ENCODE data around the gene PDLIM3. TPM values are rescaled to one million over a fixed set of nuclear protein-coding genes. Genes with fewer than 3 reads are reported as not detected.

The PDLIM3 gene
- total RNA-seq, 1 donor from 2014 or later = 1.6 TPM

- no peak for FAIRE-seq
- TF ChIP-seq, protein P1, sequence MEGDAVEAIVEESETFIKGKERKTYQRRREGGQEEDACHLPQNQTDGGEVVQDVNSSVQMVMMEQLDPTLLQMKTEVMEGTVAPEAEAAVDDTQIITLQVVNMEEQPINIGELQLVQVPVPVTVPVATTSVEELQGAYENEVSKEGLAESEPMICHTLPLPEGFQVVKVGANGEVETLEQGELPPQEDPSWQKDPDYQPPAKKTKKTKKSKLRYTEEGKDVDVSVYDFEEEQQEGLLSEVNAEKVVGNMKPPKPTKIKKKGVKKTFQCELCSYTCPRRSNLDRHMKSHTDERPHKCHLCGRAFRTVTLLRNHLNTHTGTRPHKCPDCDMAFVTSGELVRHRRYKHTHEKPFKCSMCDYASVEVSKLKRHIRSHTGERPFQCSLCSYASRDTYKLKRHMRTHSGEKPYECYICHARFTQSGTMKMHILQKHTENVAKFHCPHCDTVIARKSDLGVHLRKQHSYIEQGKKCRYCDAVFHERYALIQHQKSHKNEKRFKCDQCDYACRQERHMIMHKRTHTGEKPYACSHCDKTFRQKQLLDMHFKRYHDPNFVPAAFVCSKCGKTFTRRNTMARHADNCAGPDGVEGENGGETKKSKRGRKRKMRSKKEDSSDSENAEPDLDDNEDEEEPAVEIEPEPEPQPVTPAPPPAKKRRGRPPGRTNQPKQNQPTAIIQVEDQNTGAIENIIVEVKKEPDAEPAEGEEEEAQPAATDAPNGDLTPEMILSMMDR (IDR thresholded peaks at IDR 0.05; ENCODE audit: insufficient read depth, low read length, severe bottlenecking) = no peak
- Histone ChIP-seq H3K4me3 (ENCODE audit: low read depth, low read length) (no peak overlapping the region), H3K27me3 (ENCODE audit: control insufficient read depth, insufficient read depth, low read length) (no peaks in the 10 kb centered on the region), H3K36me3 (ENCODE audit: control insufficient read depth, insufficient read depth, low read length) (no peaks in the 10 kb centered on the region)
- peak; percentile 5 for DNase-seq (ENCODE audit: low read depth)
These were observed 32.4 kb upstream of the PDLIM3 start for GRCh38 chr4:185567381-185568376.

DNA sequence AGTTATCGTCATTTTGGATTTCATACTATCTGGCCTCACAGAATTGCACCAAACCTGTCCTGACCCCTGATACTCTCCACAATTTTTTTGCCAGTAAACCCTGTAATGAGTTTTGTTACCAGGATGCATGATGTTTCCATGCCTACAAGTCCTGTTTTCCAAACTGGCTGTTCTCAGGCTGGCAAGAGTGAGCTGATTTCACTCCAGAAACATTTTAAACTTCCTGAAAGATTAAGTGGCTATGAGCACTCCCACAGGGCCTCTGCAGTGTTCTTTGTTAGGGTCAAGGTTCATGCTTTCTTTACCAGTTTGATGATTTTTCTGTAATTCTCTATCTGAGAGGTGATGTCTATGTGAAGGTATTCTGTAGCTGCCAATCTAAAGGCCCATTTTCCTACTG, 31.7 kb upstream of the PDLIM3 start:
- peak; percentile 35 for DNase-seq (ENCODE audit: low read depth)
- Histone ChIP-seq H3K36me3 (ENCODE audit: control insufficient read depth, insufficient read depth, low read length) (no peaks in the 10 kb centered on the region), H3K27me3 (ENCODE audit: control insufficient read depth, insufficient read depth, low read length) (no peaks in the 10 kb centered on the region), H3K4me3 (ENCODE audit: low read depth, low read length) (no peak overlapping the region)
- TF ChIP-seq, protein P1 (IDR thresholded peaks at IDR 0.05; ENCODE audit: insufficient read depth, low read length, severe bottlenecking) = no peak
- no peak for FAIRE-seq

GRCh38 chr4:185566425-185566824, 31.1 kb upstream of the PDLIM3 start:
- H3K27me3 ChIP-seq (ENCODE audit: control insufficient read depth, insufficient read depth, low read length) = no peaks in the 10 kb centered on the region
- TF ChIP-seq, protein P1 (IDR thresholded peaks at IDR 0.05; ENCODE audit: insufficient read depth, low read length, severe bottlenecking) = no peak
- no peak overlapping the region for H3K4me3 ChIP-seq (ENCODE audit: low read depth, low read length)
- no peak for FAIRE-seq
- no peaks in the 10 kb centered on the region for H3K36me3 ChIP-seq (ENCODE audit: control insufficient read depth, insufficient read depth, low read length)
- no peak for DNase-seq (ENCODE audit: low read depth)

DNA sequence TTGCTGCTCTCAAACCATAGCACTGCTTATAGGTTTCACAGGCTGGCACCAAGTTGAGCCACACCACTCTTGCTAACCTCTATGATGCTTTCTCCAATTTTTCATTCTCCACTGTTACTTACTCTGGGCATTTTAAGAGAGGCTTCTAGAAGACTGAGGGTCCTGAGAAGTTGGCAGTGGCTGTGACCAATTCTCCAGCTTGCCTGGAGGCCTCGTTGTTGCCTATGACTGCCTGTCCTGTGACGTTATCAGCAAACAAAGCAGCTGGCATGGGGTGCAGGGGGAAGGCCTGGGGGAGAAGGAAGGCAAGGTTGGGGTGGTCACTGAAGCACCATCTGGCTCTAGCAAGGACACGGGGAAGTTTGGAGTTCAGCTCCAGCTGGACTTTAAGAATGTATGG, 30.4 kb upstream of the PDLIM3 start:
- TF ChIP-seq, protein P1 (IDR thresholded peaks at IDR 0.05; ENCODE audit: insufficient read depth, low read length, severe bottlenecking) = no peak
- DNase-seq (ENCODE audit: low read depth) (no peak), FAIRE-seq (no peak)
- H3K4me3 ChIP-seq (ENCODE audit: low read depth, low read length) = no peak overlapping the region
- H3K27me3 ChIP-seq (ENCODE audit: control insufficient read depth, insufficient read depth, low read length) = no peaks in the 10 kb centered on the region
- H3K36me3 ChIP-seq (ENCODE audit: control insufficient read depth, insufficient read depth, low read length) = no peaks in the 10 kb centered on the region

DNA sequence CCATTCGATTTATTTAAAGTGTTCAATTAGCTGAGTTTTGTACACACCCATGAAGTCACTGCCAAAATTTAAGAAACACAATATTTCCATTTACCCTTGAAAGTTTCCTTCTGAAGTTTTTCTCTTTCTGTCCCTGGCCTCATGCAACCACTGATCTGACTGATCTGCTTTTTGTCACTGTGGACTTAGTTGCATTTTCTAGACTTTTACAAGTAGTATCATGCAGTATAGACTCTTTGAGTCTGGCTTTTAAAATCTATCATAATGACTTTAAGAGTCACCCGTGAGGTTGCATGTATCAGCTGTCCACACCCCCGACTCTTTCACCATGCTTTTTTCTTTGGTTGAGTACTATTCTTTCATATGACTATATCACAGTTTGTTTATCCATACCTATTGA, 29.0 kb upstream of the PDLIM3 start:
- Histone ChIP-seq H3K27me3 (ENCODE audit: control insufficient read depth, insufficient read depth, low read length) (no peaks in the 10 kb centered on the region), H3K36me3 (ENCODE audit: control insufficient read depth, insufficient read depth, low read length) (no peaks in the 10 kb centered on the region), H3K4me3 (ENCODE audit: low read depth, low read length) (no peak overlapping the region)
- DNase-seq (ENCODE audit: low read depth) (no peak), FAIRE-seq (no peak)
- TF ChIP-seq, protein P1 (IDR thresholded peaks at IDR 0.05; ENCODE audit: insufficient read depth, low read length, severe bottlenecking) = no peak
